Neural cell (in vitro differentiated cells): Measurements from ENCODE around the gene DAD1.

ENCODE experiments used
- CTCF ChIP-seq: fragments of 450-650 bp; IDR thresholded peaks from 2 replicates; pipeline ENCODE4 v1.5.1; 2014; ENCODE audit warnings: antibody characterized with exemption, mild to moderate bottlenecking, moderate library complexity; ENCODE audit not compliant: poor library complexity, severe bottlenecking
- EP300 ChIP-seq: fragments of 450-650 bp; conservative IDR thresholded peaks from 2 replicates; pipeline ENCODE4 v1.6.1; 2014; ENCODE audit warnings: antibody characterized with exemption, mild to moderate bottlenecking, moderate library complexity; ENCODE audit not compliant: poor library complexity, severe bottlenecking
- EZH2 ChIP-seq: fragments of 200-600, 300-800 bp; shearing (Covaris generic), sonication (generic); IDR thresholded peaks from 2 replicates; pipeline ENCODE4 v1.6.1; 2014; ENCODE audit warnings: antibody characterized with exemption, low read length, borderline replicate concordance, mild to moderate bottlenecking; ENCODE audit not compliant: insufficient read depth, poor library complexity, severe bottlenecking
- MXI1 ChIP-seq: fragments of 450-650 bp; conservative IDR thresholded peaks from 2 replicates; pipeline ENCODE4 v1.6.1; 2014; ENCODE audit warnings: antibody characterized with exemption, mild to moderate bottlenecking; ENCODE audit not compliant: poor library complexity, severe bottlenecking
- POLR2AphosphoS5 ChIP-seq: IDR thresholded peaks from 2 replicates; pipeline ENCODE4 v1.6.1; 2012
- RAD21 ChIP-seq: fragments of 450-650 bp; conservative IDR thresholded peaks from 2 replicates; pipeline ENCODE4 v1.6.1; 2014; ENCODE audit warnings: antibody characterized with exemption, mild to moderate bottlenecking, moderate library complexity
- SMC3 ChIP-seq: fragments of 450-650 bp; conservative IDR thresholded peaks from 2 replicates; pipeline ENCODE4 v1.6.1; 2014; ENCODE audit warnings: antibody characterized with exemption, mild to moderate bottlenecking, moderate library complexity; ENCODE audit not compliant: poor library complexity
- TAF1 ChIP-seq: IDR thresholded peaks from 2 replicates; pipeline ENCODE4 v1.6.1; 2012; ENCODE audit warnings: low read depth
- TF ChIP-seq, protein P1 (sequence below): IDR thresholded peaks from 2 replicates; pipeline ENCODE4 v1.6.1; 2012; ENCODE audit warnings: borderline replicate concordance

GRCh38 chr14:22594156-22594716 lies 5.2 kb upstream of the DAD1 start:
- no peak for TF ChIP-seq CTCF
- TF ChIP-seq SMC3 = no peak
- TF ChIP-seq POLR2AphosphoS5 = no peak
- no peak for TF ChIP-seq RAD21
- no peak for TF ChIP-seq EP300
- TF ChIP-seq MXI1 = no peak
- TF ChIP-seq, protein P1, sequence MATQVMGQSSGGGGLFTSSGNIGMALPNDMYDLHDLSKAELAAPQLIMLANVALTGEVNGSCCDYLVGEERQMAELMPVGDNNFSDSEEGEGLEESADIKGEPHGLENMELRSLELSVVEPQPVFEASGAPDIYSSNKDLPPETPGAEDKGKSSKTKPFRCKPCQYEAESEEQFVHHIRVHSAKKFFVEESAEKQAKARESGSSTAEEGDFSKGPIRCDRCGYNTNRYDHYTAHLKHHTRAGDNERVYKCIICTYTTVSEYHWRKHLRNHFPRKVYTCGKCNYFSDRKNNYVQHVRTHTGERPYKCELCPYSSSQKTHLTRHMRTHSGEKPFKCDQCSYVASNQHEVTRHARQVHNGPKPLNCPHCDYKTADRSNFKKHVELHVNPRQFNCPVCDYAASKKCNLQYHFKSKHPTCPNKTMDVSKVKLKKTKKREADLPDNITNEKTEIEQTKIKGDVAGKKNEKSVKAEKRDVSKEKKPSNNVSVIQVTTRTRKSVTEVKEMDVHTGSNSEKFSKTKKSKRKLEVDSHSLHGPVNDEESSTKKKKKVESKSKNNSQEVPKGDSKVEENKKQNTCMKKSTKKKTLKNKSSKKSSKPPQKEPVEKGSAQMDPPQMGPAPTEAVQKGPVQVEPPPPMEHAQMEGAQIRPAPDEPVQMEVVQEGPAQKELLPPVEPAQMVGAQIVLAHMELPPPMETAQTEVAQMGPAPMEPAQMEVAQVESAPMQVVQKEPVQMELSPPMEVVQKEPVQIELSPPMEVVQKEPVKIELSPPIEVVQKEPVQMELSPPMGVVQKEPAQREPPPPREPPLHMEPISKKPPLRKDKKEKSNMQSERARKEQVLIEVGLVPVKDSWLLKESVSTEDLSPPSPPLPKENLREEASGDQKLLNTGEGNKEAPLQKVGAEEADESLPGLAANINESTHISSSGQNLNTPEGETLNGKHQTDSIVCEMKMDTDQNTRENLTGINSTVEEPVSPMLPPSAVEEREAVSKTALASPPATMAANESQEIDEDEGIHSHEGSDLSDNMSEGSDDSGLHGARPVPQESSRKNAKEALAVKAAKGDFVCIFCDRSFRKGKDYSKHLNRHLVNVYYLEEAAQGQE = no peak
- TF ChIP-seq TAF1 = no peak
- no peak for TF ChIP-seq EZH2
